Activated T-cell treated with anti-CD3 and anti-CD28 coated beads for 24 hours (primary cell): ENCODE data around the gene FAM162B.
"Not testable (repeated sequence)": the region's sequence is repeated elsewhere in the genome, so short reads cannot be mapped to it uniquely, and the experiment has no call there.

Source experiments
- DNase-seq: peaks from one replicate; pipeline ENCODE4 v3.0.0-alpha.2; 2020; ENCODE audit warnings: low read depth

FAM162B gene

DNA sequence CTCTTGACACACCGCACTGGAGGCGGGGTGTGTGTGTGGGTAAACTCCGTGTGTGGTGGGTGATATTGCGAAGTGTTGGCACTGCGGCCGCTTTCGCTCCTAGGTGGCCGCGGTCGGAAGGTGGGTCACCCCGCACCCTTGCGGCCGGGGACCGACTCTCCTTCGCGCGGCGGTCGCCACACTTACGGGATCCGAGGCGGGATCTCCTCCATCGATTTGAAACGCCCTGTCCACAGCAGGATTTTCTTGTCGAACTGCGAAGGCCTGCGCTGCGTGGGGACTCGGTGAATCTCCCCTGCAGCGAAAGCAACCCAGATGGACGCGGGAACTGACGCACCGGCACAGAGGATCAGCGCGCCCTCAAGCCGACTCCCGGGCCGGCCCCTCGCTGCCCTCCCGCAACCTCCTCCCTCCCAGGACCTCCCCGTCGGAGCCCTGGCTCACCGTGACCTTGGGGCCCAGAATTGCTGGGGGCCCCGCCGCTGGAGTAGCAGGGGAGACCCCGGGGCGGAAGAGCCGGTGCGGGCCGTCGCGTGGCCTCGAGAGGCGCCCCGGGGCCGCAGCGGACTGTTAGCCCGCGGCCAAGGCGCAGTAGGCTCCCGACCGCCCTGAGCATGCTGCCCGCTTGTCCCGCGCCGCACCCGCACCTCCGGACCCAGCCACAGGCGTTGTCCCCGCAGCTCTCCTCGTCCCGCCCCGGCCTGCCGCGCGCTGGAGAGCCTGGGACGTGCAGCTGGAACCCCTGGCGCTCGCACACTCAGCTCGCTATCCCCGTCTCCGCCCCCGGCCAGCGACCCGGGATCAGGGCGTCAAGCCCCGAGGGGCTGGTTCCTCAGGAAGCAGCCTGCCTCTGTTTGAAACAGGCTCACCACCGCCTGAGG lies at the start of gene FAM162B:
Gene FAM162B, minus strand, starts transcription at position 759 of the 881 bp plus-strand sequence. Its CDS starts 143 bp downstream, at position 616.
- DNase-seq, result no peak

DNA sequence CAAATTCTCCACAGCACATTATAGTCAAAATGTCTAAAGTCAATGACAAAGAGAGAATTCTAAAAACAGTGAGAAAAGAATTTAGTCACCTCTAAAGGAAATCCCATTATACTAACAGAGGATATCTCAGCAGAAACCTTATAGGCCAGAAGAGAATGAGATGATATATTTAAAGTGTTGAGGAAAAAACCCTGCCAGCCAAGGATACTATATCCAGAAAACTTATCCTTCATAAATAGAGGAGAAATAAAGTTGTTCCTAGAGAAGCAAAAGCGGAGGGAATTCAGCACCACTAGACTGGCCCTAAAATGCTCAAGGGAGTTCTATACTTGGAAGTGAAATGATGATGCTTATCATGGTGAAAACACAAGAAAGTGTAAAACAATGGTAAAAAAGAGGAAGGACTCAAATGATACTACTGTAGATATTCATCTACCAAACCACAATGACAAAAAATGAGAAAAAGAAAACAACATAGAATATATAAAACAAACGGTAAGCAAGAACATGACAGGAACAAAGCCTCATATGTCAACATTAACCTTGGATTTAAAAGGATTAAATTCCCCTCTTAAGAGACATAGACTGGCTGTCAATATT lies 46.6 kb upstream of the FAM162B start:
- DNase-seq, result no peak

DNA sequence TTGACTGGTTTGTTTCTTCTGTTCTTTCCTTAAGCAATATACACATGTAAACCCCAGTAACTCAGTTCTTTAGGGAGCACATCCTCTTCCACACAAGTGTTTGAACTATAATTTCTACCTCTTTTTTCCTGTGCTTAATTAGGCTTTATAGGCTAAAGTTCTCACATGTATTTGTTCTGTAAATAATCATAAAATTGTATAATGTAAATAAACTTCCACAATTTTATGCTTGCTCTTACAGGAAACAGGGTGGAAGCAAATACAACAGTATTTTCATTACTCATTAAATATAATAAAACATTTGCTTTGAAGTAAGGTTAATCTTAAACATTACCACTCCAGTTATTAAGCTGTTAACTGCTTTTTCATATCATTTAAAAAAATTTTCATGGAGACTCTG lies 36.5 kb upstream of the FAM162B start:
- DNase-seq, result no peak

DNA sequence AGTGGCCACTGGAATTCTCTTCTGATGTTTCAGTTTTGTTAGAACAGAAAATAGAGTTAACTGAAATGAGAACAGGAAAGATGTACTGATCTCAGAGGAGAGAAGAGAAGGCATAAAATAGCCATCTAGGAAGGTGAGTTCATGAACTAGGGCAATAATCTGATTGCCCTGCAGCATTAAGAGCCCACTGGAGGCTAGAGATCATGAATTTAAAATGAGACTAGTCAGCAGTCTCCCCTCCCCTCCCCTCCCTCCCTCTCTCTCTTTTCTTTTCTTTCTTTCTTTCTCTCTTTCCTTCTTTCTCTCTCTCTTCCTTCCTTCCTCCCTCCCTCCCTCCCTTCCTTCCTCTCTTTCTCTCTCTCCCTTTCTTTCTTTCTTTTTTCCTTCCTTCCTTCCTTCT lies 34.4 kb upstream of the FAM162B start:
- DNase-seq, result no peak

DNA sequence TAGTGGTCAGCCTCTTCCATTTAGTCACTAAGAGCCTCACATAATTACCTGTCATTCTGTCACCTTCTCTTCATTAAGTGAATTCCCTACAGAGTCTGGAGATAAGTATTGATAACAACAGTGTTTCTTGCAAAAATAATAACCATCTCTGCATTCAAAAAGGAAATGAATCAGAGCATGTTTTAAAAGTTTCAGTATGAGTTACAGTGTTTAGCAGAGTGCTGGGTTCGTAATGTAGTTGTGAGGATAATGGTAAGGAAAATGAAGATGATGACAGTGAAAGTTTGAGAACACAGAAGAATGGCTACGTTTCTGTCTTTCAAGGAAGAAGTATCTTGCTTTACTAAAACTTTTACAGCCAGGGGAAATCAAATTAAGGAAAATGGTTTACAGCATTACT lies 32.1 kb upstream of the FAM162B start:
- DNase-seq, result no peak

DNA sequence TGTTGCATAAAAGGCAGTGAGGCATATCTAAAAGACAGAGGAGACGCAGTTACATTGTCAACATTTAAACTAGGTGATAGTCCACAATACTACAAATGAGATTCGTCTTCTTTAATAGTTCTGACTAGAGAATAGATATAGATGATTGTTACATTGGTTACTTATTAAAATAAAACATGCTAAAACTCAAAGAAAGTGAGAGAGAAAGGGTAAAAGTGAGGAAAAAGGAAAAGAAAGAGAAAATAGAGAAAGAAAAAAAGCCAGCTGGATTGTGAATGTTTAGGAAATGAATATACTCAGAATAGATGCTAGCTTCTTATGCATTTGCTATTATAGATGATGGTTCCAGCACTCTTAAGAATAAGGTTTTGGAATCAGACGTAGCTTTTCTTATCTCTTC lies 27.7 kb upstream of the FAM162B start:
- DNase-seq, result no peak

DNA sequence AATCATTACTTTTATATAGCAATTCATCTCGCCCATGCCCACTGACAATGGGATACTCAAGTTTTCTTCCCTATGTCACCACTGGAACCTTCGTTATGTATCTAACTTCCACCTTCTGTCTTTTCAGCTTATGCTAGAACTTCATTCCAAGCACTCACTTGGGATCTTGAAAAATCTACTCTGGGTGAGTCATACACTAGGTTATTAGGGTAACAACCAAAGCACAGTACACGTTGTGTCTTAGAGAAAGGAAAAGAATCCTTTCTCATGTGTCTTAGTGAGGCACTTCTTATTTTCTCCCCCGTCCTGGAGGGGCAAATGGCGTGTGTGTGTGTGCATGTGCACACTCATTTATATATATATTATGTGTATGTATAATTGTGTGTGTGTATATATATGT lies 18.3 kb upstream of the FAM162B start:
- no peak for DNase-seq

DNA sequence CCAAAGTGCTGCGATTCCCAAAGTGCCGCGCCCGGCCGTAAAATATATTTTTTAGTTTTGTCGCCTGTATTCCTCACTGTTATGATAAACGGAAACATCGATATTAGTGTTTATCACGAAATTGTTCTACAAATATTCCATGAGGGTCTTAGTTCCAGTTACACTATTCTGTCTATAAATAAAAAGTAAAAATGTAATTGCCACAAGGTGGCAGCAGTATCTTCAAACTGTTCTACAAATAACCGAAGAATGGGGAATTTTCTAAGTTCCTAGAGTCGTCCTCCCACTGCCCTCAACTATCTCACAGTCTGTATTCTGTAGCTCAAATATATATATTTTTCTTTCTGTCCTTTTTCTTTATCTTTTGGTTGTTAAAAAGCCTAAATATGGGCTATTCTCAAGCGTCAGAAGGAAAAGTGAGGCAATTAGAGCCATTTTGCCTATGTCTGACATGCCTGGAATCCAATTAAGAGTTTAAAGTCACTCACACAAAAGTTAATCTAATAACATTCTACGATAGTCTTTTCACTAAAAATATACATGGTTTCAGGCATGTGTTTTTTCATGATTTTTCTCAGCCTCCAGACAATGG lies 14.2 kb upstream of the FAM162B start:
- DNase-seq, result no peak

DNA sequence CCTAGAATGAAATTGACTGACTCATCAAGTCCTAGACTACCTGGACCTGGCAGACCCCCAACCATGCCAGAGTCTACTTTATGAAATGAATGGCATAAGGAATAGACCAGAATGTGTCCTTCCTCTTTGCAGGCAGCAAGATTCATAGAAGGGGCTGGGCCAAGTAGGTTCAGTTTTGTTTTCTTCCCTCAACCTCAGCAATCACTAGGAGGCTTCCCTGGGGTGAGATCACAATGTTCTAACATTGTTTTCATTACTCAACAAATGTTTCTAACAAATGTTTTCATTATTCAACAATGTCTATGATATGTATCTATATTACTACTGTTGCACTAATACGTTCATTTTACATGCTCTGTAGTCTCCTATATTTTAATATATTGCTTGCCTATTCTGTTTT lies 8.4 kb upstream of the FAM162B start:
- no peak for DNase-seq

DNA sequence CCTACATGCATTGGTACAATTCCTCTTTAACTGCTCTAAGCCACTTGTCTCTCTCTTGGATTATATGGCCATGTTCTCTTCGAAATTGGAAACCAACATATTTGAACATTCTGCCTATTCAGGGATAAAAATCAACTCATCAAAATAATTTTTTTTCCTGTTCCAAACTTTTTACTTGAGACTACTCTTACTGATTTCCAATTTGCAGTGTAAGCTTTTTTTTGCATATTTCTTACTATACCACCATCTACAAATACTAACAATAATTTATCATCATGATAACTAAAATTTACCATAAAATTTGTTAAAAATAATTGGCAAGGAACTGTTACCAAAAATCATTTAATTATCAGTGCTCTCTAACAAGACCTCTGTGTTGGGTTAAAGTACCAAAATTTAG lies 6.9 kb upstream of the FAM162B start:
- no peak for DNase-seq

DNA sequence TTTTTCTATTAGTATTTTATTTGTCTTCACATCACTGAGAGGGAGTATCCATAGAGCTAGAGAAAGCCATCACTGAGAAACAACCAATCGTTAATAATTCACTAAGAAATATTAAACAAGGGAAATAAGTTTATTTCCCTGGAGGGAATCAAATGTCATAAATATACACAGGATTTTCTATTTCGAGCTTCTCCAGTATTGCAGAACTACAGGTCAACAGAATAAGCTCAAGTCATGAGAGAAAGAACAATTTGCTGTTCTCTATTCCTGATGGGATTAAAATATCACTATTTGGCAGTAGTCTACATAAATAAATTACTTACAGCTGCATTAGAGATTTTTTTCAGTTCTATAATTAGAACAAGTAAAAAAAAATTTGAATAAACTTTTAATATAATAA lies 2.2 kb upstream of the FAM162B start:
- no peak for DNase-seq

DNA sequence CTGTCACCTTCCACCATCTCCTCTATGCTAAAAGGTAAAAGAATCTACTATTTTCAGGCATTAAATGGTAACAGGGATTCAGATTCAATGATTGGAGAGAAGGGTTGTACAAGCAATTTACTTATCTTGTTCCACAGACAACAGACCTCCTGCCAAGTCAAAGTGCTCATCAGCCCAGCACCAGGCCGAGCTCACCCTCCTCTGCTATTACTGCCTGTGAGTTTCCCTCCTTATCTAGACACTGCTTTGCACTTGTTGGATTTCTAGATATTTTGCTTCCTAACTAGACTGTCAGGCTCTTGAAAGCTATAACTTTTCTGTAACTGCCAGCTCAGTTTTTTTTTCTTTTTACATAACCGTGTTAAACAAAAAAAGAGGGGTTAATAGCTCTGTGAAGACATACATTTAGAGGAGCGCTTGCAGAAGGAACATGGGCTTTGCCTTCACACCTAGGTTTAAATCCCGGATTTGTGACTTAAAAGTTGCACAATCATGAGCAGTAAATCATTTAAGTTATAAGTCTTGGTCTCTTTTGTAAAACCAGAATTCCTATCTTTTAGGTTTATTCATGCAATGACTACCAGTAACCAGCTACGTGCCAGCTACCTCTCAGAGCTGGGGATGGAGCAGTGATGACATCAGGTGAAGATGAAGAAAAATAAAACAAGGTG lies 1.1 kb upstream of the FAM162B start:
- DNase-seq, result no peak

DNA sequence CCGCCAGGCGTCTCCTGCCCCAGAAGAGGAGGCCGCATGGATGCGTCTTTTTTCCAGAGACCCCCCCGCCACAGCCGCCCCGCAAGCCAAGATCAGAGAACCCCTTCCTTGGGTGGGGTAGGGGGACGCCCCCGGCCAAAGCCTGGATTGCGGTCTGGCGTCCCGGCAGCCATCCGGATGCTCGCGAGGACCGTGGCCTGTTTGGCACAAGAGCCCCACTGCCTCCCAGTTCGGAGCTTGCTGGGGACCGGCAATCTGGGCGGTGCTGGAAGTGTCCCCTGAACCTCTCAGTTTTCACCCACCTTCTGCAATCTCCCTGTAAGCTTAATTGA lies 924 bp downstream of the FAM162B start:
- DNase-seq, result no peak

DNA sequence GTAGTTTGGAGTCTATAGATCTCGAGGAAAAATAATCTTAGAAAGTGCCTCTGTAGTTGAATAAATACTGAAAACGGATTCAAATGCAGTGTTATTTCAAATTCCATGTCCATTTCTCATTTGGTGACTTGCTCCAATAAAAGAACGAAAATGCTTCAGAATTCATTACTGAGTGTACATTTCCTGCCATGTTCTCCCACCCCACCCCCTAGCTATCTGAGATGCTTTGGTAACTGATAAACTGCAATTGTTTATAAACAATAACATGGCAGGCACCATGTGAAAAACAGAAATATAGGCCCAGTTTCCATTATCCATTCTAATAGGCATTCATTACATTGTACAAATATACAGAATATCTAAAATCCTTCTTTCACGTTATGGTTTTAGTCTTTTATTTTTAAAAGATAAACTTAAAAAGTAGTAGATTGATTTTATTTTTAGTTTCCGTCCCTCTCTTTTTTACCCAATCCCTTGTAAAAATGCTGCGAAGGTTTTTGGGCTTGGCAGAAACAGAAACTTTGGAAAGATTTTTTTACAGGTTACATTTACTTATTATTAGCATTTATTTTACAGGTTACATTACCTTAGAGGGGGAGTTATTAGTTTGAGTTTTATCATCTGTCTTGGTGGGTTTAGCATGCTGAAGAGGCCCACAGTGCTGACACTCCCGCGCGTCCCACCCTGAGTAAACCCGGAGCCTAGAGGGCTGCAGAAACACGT lies 1.5 kb downstream of the FAM162B start:
- no peak for DNase-seq

DNA sequence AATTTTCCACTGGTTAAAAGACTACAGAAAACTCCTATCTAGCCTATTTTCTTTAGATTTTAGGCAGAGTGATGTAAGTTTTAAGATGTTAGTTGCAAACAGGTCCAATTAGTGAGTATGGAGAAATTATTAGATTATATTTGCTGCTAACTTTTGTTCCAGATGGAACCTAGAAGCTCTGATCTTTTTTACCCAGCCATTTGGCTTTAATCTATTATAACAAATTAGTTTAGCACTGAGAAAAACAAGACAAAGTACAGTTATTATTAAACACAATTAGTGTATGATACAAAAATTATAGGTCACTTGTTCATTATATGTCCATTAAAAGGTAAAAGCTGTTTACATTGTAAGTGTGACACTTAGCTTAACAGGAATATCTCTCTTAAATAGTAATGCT lies 2.5 kb downstream of the FAM162B start:
- no peak for DNase-seq

DNA sequence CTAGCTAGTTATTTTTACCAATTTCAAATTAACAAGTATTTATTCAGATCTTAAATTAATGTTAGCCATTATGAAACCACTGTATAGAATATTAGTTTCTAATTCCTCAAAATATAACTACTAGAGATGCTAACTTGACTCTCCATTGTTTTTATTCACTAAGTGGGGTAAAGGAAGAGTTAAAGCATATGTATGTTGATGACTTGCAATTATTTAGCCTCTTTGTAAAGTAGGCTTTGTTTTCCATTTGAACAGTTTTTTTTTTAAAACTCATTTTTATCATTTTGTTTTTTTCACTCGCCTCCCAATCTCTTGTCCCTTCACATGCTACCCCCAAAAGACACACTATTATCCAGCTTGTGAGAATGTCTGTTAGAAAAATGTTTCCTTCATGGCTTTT lies 3.3 kb downstream of the FAM162B start:
- DNase-seq, result no peak

DNA sequence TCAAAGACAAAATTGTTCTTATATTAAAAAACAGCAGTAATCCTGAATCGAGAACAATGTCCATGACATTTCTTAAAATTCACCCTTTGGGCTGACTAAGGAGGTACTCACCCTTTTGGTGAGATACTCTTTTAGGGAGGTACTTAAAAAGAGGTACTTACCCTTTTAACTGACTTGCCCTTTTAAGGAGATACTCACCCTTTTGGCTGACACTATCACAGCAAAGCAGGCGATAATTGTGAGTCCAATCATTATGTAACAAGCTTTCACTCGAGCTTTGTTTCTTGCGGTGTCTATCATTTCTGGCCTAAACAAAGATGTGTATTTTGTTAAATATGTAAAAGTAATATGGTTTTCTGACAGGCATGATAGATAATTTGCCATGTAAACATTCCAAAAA lies 3.7 kb downstream of the FAM162B start:
- no peak for DNase-seq

DNA sequence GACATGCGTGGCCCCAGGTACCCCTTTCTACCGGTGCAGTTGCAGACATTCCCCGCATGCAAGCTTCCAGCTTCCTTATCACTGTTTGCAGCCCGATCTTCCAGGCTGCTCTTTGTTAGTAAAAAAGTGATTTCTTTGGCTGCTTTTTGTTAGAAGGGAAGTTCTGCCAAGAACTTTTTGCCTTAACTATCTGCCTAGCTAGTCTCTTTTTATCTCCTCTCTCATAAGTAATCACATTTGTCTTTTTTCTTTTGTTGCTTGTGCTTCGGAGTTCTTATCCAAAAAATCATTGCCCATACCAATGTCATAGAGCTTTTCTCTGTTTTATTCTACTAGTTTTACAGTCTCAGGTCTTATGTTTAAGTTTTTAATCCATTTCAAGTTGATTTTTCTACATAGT lies 20.3 kb downstream of the FAM162B start:
- DNase-seq, result no peak

DNA sequence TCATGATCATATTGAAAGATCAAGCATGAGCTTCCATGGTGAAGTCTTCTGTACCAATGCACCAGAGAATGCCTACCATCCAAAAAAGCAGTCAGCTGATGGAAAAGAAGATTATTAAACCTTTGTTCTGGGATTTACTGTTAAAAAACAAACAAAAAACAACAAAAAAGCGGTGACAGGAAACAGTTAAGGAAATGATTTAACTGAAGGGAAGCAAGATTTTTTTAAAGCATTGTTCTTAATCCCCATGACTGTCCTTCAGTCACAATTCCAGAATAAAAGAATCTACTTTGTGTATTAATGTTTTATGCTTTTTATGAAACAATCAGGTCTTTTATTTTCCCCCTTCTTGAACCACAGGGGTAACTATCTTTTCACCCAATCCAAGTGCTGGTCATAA lies 23.9 kb downstream of the FAM162B start:
- DNase-seq, result no peak

DNA sequence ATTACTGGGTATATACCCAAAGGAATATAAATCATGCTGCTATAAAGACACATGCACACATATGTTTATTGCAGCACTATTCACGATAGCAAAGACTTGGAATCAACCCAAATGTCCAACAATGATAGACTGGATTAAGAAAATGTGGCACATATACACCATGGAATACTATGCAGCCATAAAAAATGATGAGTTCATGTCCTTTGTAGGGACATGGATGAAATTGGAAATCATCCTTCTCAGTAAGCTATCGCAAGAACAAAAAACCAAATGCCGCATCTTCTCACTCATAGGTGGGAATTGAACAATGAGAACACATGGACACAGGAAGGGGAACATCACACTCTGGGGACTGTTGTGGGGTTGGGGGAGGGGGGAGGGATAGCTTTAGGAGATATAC lies 25.0 kb downstream of the FAM162B start:
- not testable (repeated sequence) for DNase-seq

DNA sequence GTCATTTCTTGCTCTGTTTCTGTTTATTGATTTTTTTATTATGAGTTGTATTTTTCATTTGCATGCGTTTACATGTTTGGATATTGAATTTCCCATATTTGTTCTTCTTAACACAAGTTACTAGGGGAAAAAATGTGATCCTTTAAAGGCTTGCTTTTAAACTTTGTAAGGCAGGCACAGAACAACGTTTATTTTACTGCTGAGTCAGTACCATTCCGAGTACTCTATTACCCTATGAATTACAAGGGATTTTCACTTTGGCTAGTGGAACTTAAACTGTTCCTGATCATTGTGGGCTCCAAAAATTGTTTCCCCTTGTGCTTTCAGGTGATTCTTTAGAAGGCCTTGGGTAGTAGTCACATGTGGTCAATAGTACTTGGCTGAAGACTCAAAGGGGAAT lies 28.5 kb downstream of the FAM162B start:
- no peak for DNase-seq

DNA sequence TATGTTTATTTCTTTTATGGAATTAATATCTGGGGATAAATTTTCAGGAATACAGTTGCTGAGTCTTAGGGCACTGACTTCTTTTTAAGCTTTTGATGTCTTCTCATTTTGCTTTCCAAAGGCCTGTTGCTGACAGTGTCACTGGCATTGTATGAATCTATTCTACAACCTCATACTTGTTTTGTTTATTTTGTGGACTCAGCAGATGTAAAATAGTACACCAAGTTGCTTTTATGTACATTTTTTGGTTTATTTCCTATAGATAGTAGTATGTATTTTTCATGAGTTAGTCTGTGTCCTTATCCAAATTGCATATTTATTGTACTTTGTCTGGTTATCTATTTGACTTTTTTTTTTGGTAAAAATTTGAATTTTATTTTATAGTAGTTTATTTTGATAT lies 35.0 kb downstream of the FAM162B start:
- DNase-seq, result no peak
